NCI-H526 (cell line): ENCODE results near the gene NPIPB6.

Experiments
- DNase-seq, 2 experiments: peaks; one replicate each; lab custom pipeline; 2025; lab: John Stamatoyannopoulos, UW

Gene NPIPB6

DNA sequence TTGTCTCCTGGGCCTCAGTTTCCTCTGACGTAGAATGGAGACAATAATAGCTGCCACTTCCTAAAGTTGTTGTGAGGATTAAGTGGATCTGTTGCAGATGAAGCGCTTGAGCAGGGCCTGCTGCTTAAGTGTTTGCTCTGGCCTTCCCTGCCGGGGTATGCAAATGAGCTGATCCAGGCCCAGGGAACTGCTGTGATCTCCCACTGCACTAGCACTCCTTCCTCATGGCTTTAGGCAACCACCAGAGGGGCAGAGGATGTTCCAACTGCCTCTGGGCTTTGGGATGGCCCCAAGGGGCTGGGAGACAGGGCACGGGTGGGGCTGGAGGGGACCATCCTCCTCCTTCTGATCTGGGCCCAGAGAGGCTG is 64.8 kb downstream of the NPIPB6 start:
- peak; percentile 64 to 81 for DNase-seq

DNA sequence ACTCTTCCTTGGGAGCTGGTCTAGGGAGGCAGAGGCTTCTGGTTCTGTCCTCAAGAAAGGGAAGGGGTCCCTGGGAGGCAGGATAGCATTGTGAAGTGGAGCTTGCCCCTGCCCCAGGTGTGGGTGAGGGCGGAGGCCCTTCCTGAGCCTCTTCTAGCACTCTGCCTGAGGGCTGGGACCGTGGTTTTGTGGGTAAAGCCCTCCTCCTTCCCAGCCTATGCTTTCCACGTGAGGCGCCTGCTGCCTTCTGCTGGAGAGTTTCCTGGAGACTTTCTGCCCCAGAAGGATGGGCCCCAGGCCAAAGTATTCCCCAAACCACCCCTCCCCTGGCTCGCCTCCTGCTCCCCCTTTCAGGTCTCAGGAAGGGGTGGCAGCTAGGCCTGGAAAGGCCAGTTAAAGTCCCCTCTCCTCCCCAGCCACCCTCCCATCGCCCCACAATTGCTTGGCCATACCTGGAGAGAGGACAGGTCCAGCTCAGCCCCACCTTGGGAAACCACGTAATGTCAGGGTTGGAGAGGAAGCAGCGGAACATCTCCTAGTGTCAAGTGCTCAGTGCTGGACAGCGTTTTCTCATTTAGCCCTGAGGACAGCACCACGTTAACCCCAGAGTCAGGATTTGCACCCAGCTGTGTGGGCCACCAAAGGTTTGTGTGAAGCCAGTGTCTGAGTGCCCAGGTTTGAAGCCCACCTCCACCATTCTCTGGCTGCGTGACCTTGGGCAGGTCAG is 65.4 kb downstream of the NPIPB6 start:
- peak in 1 of 2 experiments; percentile 50 for DNase-seq

DNA sequence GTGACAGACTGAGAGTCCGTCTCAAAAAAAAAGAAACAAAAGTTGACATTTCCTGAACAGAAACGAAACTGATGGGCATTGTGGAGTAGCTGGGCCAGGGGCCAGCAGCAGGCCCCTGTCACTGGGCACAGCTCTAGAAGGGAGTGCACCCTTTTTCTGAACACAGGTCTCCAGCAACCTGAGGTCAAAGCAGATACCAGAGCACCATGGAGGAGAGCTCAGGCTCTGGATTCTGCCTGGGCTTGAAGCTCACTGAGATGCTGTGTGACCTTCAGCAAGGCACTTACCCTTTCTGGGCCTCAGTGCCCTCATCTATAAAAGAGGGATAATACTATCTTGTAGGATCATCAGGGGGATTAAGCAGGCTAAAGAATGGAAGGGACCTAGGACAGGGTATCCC is 66.0 kb downstream of the NPIPB6 start:
- DNase-seq: no peak

DNA sequence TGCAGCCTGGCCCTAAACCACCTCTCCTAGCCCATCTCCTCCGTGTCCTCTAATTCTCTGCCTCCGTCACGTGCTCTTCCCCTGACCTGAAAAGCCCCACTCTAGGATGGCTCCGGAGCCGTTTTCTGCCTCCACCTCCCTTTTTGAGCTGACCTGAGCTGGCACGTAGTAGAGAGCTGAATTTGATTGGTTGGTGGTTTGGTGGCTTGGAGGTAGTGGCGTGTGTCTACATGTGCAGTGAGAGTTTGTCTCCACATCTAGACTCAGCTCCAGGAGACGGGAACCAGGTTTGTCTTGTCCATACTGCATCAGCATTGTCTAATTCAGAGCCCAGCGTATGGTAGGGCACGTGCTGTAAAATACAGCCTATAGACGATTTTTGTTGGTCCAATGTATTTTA is 68.0 kb downstream of the NPIPB6 start:
- peak in 1 of 2 experiments; percentile 5 for DNase-seq

DNA sequence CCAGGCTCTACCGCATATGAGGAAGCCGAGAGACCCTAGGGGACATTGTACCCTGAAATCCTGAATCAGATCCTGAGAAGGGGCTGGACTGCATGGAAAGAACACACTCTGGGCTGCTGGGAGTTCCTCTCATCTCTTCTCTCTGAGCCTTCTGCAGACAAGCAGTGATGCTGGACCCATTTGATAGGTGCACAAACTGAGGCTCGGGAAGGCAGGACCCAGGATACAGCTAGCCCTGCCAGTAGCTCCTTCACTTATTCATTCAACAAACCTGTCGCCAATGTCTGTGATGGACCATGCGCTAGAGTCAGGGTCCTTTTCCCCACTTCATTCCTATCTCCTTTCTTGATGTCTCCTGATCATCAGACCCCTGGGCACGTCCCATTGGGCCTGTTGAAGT is 69.1 kb downstream of the NPIPB6 start:
- DNase-seq: no peak

DNA sequence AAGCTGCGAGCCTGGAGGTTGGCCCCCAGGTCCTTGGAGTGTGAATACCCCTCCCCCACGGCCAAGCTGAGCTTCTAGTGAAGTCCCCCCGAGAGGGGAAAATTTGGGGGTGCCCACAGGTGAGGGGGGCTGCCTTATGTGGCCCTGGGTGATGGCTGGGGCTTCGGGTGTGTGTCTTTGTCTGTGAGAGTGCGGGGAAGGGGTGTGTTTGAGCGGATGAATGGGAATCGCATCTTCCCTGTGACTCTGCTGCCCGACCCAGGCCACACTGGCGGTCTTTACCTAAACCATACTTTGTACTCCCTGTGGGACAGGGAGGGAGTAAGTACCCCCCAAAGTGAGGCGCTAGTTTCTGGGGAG is 69.7 kb downstream of the NPIPB6 start:
- peak in 1 of 2 experiments; percentile 37 for DNase-seq

DNA sequence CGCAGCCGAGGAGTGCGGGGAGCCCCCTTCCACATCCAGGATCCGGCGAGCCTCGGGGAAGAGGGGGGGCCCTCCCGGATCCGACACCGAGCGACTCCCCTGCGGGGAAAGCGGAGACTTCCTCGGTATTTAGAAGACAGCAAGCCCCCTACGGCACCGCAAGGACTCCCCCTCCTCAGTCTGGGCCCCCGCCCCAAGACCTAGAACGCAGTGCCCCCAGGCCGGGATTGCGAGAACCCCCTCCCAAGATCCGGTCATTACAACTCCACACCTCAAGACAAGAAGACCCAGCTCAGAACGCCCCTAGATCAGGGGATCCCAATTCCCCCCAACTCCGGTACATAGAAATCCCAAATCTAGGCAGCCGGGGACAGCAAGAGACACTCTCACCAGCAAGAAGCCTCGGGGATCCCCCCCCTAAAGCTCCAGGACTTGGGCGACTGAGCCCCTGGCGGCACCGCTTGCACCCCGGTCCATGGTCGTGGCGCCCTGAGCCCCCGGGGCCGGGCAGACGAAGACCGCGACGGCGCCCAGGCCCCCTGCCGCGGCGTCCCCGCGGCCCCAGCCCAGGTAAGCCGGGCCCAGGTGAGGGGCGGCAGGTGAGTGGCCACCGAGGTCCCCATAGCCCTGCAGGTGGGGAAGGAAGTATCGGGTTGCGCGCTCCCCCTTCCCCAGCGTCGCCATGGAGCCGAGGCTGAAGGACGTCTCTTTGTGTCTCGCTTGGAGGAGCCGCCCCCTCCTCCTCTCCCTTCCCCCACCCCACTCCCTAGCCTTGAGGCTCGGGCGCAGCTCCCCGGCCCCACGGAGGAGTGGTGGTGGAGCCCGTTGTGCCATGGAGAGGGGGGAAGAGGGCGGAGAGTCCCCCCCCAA is 70.3 kb downstream of the NPIPB6 start:
- peak; percentile 64 to 92 for DNase-seq
